T1000 (cell line): ENCODE data around the gene TCEA3.
"Not testable (repeated sequence)": the region's sequence is repeated elsewhere in the genome, so short reads cannot be mapped to it uniquely, and the experiment has no call there.

Experiments used
- DNase-seq: peaks from one replicate; lab custom pipeline; 2025; ENCODE audit warnings: mixed read lengths; lab: John Stamatoyannopoulos, UW

TCEA3 gene

DNA sequence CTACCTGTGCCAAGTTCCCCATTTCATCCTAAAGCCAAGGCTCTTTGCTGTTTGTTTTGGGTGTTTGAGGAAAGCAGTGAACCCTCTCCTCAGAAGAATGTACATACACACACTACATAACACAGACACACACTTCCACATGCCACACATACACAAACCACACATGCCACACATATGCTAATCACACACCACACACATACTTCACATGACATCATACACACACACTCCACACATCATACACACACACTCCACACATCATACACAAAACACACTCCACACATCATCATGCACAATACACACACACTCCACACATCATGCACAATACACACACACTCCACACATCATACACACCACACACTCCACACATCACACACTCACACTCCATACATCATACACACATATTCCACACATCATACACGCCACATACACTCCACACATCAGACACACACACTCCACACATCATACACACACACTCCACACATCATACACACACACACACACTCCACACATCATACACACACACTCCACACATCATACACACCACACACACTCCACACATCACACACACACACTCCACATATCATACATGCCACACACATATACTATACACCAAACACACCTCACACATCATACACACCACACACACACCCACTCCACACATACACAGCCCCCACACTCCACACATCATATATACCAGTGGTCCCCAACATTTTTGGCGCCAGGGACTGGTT is 32.3 kb downstream of the TCEA3 start:
- no peak for DNase-seq

DNA sequence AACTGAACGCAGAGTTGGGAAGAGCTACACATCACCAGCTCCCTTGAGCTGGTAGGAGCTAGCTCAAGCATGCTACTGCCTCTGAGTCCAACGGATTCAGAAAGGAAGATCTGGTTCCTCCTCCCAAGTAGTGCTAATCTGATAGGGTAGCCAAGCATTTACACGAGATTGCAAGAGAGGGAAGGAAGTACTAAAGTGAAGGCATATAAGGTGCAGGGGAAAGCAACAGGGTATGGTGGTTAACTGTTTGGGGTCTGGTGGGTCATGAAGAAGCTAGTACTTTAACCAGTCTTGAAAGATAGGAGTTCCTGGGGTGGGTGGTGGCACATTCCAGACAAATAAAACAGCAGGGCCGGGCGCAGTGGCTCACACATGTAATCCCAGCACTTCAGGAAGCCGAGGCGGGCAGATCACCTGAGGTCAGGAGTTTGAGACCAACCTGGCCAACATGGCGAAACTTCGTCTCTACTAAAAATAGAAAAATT is 34.7 kb downstream of the TCEA3 start:
- DNase-seq = no peak

DNA sequence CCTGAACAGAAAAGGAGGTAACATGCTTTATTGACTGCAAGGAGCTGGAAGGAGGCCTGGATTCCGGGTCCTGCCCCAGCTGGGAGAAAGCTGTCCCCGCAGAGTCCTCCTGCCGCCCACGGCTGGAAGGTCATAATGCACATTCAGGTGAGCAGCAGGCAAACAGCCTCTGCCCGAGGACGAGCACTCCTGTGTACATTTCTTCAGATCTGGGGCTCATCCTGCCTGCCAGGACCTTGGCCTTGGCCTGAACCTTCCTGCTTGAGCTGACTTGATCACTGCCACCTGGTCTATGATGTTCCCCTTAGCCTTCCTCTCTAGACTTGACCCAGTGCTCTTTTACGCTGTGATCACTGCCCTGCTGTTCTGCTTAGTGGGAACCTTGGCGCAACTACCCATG is 37.1 kb downstream of the TCEA3 start:
- no peak for DNase-seq

- no peak for DNase-seq
Measured at GRCh38 chr1:23385119-23385621, 39.4 kb downstream of the TCEA3 start.

- no peak for DNase-seq
Measured at GRCh38 chr1:23384312-23385058, 40.1 kb downstream of the TCEA3 start.

DNA sequence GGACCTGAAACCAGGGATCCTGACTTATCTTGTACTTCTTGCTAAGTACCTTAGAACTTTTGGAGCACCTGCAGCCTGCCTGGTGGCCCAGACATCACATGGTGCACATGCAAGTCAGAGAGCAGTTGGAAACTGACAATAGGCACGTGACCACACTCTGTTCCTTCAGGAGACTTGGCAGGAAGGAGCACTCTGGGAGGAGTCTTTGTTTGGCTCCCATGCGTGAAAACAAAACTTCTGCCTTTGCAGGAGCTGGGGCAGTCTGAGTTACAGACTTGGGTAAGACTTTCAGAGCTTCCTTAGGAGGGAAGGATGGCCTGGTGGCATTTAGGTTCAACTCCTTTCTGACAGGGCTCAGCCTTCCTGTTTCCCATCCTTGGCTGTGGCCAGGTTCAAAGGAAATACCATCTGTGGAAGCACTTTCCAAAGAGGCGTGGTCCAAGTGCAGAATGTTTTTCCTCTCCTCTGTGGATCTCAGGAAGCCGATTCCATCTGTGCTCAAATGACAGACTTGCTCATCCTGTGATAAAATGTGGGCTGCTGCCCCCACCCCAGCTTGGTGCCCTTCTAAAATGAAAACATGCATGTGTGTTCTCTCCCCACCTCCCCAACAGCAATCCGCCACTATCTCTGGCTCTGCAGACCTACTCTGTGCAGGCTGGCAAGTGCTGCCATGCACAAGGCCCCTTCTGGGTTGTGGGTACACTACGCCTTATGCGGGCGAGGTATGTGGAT is 40.8 kb downstream of the TCEA3 start:
- DNase-seq = no peak

DNA sequence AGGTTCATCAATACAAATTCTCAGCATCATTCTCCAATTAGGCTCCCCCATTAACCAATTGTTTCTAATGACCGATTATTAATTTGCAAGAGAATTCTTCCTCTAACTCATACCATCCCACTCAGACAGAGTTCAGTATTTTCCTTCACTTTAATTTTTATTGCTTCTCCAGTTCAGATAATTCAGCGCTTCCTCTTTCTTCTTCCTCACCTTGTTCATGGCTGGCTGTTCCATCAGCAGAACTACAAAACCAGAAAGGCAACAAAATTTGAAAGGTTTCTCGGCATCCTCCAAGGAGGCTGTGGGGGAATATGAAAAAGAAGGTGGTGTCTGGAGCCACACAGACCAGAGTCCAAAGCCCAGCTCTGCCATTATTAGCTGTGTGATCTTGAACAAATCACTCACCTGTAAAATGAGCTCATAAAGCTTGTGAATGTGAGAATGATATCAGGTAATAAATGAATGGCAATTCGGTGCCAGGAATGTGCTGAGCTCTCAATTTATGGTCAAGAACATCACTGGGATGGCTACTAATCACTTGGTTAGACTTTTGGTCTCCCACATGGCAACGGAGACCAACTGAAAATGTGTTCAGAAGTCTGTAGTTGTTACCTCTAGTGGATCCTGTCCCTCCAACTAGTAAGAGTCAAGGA is 43.2 kb downstream of the TCEA3 start:
- DNase-seq = no peak

DNA sequence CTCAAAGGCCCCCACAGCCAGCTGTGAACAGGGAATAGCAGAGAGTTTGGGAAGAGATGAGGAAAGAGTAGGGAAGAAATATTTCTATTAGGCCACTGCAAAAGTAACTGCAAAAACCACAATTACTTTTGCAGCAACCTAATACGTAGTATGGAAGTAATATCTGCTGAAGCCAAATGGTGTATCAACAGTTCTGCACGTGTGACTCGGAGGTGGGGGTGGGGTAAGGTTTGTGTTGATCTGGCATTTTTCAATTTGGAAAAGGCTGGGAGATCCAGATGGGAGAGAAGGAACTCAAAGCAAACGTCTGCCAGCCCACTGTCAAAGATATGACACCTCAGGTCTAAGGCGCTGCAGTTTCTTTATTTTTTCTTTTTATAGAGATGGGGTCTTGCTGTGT is 43.8 kb downstream of the TCEA3 start:
- no peak for DNase-seq

- DNase-seq = not testable (repeated sequence)
Measured at GRCh38 chr1:23380236-23380635, 44.3 kb downstream of the TCEA3 start.

DNA sequence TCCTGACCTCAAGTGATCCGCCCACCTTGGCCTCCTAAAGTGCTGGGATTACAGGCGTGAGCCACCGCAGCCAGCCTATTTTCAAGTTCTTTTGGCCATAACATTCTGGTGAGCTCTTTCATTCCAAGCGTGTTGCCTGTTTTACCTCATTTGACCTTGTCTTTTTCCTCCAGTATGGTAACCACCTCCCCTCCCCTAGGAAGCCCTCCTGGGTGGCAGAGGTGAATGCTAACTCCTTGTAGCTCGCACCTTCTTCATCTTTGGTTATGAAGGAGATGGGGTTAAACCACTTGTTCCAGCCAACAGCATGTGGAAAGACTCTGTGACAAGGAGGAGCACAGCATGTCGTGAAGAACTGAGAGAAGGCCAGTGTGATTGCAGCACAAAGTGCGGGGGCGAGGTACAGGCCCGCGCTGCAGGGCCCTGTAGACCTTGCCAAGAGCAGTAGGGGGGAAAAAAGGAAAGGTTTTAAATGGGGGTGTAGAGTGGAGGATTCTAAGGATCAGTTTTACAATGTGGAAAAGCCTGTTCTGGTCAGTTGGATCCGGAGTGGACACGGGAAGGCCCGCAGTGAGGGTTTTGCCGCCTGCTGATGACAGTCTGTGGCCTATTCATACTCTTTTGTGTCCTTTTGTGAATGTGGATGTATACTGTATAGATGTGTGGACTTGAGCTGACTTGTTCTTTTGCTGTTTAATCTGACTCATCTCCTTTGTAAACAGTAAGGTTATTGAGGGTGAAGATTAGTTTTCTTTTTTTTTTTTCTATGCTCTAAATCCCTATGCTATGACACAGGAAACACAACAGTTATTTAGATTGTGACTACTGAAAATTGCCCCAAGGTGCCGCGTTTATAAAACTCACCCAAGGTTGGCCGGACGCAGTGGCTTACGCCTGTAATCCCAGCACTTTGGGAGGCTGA is 47.4 kb downstream of the TCEA3 start:
- peak; percentile 69 for DNase-seq

DNA sequence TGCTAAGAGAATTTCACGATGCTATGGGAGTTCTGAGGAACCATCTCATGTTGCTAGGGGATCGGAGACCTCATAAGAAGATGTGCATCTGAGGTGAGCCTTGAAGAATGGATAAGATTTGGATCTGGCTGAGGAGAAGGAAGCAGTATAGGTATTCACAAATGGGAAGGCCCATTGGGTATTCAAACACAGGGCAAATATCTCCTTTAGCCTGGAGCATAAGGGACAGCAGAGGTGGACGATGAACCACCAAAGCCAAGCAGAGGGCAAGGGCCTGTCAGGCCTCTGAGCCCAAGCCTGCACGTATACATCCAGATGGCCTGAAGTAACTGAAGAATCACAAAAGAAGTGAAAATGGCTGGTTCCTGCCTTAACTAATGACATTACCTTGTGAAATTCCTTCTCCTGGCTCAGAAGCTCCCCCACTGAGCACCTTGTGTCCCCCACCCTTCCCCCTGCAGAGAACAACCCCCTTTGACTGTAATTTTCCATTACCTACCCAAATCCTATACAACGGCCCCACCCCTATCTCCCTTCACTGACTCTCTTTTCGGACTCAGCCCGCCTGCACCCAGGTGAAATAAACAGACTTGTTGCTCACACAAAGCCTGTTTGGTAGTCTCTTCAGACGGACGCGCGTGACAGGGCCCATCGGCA is 50.3 kb downstream of the TCEA3 start:
- DNase-seq = not testable (repeated sequence)

DNA sequence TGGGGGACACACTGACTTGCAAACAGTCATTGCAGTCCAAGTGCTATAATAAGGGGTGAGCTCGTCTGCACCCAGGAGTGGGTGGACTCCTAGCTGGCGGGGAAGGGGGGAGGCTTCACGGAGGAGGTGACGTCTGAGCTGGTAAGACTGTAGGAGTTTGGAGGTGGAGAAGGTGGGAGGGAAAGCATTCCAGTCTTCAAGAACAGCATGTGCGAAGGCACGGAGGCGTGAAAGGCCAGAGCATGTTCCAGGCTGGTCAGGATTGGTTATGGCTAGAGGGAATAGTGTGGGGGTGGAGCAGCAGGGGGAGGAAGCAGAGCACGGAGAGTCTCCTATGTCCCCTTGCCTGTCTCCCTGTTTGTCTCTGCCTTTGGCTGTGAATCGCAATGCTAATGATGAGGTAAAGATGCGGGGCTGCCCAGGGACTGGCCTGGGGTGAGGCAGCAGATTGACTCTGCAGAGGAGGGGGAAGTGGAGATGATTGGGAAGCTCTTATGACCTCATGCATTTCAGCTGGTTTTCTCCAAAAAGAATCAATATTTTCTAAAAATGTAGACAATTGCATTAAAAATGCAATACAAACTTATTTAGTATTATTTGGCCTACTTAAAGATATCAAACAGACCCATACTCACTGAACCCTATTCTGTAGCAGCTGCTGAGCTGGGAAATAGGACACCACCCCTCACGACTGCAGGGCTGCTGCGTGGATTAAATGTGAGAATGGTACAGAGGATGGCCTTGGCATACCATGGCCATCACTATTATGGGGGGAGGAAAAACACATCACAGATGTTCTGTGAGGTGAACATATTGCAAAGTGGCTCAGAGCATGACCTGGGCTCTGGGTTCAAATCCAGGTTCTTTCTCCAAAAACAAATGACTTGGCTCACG is 52.3 kb downstream of the TCEA3 start:
- no peak for DNase-seq

DNA sequence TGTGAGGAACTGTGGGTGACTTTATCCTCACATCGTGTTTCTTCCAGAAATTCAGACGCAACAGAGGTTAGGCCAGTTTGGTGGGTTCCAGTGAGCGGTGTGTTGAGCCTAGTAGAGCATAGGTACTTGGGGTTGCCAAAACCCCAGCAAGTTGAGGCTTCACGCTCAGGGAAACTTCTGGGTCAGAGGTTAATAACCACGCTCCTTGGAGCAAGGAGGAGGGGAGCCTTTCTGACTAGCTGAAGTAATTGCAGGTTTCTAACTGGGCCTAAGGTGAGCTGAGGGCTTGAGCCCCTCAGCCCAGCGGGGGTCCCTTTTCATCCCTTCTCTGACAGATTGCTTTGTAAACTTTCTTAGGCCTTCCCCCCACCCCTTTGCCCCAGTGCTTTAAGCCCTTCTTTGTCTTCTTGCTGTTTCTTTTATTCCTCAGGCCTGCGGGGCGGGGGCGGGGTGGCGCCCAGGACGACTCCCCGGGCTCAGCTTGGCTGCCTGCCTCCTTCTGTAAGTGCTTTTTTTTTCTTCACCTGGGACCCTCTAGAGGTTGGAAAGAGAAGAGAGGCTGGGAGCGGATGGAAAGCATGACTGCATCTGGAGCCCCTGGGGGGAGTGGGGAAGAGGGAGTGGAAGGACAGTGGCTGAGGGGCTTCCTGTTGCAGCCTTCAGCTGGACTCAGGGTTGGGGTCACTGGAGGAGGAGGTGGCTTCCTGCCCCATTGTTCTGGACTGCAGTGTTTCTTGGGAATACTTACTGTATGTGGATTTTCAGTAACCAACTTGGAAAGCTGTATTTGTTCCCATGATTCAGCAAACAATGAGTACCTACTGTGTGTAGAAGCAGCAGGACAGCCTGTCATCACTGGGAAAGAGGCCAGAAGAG is 53.6 kb downstream of the TCEA3 start:
- DNase-seq = no peak

DNA sequence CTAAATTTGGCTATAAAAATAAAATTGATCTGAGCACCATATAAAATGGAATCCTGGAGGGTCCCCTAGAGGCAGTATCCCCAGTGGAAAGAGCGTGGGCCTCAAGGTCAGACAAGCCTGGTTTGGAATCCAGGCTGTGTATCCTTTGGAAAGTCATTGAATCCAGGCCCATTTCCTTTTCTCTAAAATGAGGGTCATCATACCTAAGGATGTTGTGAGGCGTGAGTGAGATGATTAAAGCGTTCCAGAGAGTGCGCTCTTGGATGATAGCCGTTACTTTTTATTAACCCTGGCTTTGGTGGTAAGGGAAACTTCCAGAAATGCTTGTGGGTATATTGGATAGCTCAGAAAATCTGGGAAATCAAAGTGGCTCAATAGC is 54.2 kb downstream of the TCEA3 start:
- DNase-seq = no peak

- DNase-seq = no peak
Measured at GRCh38 chr1:23369335-23370013, 55.1 kb downstream of the TCEA3 start, which contains the start of gene ZNF436. ZNF436 (minus strand) TSS chr1:23369836; CDS start chr1:23368005, 1,831 bp downstream.

DNA sequence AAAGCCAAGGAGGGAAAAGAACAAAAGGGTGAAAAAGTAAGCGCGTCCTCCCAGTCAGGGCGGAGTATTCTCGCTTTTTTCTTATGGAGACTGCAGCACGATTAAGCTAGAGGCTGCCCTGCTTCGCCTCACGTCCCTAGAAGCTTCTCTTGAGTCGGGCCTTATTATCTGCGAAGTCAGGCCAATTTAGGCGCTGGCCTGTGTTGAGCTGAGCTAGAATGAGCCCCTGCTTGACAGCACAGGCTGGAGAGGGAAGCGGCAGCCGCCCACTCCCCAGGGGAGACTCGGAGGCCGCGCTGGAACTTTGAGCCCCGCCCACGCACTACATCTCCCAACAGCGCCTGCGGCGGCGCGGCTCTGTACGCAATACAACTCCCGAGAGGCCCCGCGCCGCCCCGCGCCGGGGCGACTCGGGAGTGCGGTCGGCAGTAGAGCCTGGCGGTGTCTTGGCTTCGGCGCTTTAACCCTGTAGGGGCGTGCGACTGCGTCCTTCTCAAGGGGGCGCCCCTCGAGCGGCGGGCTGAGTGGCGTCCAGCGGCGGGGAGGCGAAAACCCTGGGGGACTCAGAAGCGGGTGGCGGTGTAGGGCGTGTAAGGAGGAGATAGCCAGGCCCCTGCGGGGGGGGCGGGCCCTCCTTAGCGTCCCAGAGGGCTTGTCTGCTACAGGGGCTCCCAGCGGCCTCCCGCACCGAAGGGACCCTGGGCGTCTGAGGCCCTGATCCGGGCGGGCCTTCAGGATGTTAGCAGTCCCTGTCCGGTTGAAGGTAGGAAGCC is 55.8 kb downstream of the TCEA3 start:
- peak; percentile 79 for DNase-seq
